Hepatocyte (in vitro differentiated cells): ENCODE data around the gene MACROD2.

Experiments used
- EZH2 ChIP-seq: fragments of 200-600 bp; sonication (generic); IDR thresholded peaks from 2 replicates; pipeline ENCODE4 v1.6.1; 2016; ENCODE audit warnings: antibody characterized with exemption, mild to moderate bottlenecking, borderline replicate concordance
- TF ChIP-seq, protein P1 (sequence below): fragments of 200-600 bp; sonication (generic); IDR thresholded peaks from 2 replicates; pipeline ENCODE4 v1.5.1; 2016; ENCODE audit warnings: antibody characterized with exemption, mild to moderate bottlenecking; ENCODE audit not compliant: poor library complexity

DNA sequence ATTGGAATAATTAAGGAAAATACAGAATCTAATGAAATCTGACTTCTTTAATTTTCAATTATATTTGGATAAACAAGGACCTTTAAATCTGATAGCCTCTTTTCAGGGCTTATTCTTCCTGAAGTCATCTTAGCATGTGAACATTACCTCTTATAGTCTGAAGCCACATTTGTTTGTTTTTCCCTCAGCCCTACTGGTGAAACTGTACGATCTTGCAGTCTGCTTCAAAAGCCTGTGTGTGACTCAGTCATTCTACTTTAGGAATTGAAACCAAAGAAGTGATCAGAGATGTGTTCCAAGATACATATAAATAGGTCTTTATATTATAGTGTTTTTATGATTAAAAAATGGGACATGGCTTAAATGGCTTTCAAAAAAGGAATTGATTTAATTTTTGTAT lies 67.5 kb downstream of the MACROD2 start:
- TF ChIP-seq, protein P1, sequence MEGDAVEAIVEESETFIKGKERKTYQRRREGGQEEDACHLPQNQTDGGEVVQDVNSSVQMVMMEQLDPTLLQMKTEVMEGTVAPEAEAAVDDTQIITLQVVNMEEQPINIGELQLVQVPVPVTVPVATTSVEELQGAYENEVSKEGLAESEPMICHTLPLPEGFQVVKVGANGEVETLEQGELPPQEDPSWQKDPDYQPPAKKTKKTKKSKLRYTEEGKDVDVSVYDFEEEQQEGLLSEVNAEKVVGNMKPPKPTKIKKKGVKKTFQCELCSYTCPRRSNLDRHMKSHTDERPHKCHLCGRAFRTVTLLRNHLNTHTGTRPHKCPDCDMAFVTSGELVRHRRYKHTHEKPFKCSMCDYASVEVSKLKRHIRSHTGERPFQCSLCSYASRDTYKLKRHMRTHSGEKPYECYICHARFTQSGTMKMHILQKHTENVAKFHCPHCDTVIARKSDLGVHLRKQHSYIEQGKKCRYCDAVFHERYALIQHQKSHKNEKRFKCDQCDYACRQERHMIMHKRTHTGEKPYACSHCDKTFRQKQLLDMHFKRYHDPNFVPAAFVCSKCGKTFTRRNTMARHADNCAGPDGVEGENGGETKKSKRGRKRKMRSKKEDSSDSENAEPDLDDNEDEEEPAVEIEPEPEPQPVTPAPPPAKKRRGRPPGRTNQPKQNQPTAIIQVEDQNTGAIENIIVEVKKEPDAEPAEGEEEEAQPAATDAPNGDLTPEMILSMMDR = no peak
- TF ChIP-seq EZH2 = no peak
